HG03097 (cell line): ENCODE data around the gene GCNT4.

Source experiments
- ATAC-seq: cut with Tn5 transposase; IDR thresholded peaks from one replicate; pipeline ENCODE4 v1.9.1; 2021; ENCODE audit not compliant: unreplicated experiment, low FRiP score

The GCNT4 gene

GRCh38 chr5:75051217-75051751 is 1.1 kb downstream of the GCNT4 start:
- ATAC-seq = no peak

- ATAC-seq = no peak
Observed at GRCh38 chr5:75050415-75050814, 1.9 kb downstream of the GCNT4 start.

GRCh38 chr5:75049456-75050351 is 2.7 kb downstream of the GCNT4 start:
- no peak for ATAC-seq

GRCh38 chr5:75048457-75048953 is 3.9 kb downstream of the GCNT4 start:
- peak; percentile 50 for ATAC-seq

- no peak for ATAC-seq
Observed at GRCh38 chr5:75047356-75047755, 5.0 kb downstream of the GCNT4 start.

- ATAC-seq = no peak
Observed at GRCh38 chr5:75046366-75047142, 5.8 kb downstream of the GCNT4 start.

GRCh38 chr5:75045071-75045470 is 7.3 kb downstream of the GCNT4 start:
- no peak for ATAC-seq

GRCh38 chr5:75044406-75044805 is 8.0 kb downstream of the GCNT4 start:
- no peak for ATAC-seq

- no peak for ATAC-seq
Observed at GRCh38 chr5:75043633-75044264, 8.6 kb downstream of the GCNT4 start.

GRCh38 chr5:75042522-75042921 is 9.8 kb downstream of the GCNT4 start:
- ATAC-seq = no peak

- no peak for ATAC-seq
Observed at GRCh38 chr5:75040973-75041372, 11.4 kb downstream of the GCNT4 start.

- ATAC-seq = no peak
Observed at GRCh38 chr5:75037106-75037505, 15.3 kb downstream of the GCNT4 start.

- ATAC-seq = no peak
Observed at GRCh38 chr5:75034137-75034739, 18.1 kb downstream of the GCNT4 start.

GRCh38 chr5:75031366-75031765 is 21.0 kb downstream of the GCNT4 start:
- no peak for ATAC-seq

GRCh38 chr5:75028090-75028489 is 24.3 kb downstream of the GCNT4 start:
- no peak for ATAC-seq

- no peak for ATAC-seq
Observed at GRCh38 chr5:75023368-75024159, 28.8 kb downstream of the GCNT4 start.

GRCh38 chr5:75021800-75022199 is 30.6 kb downstream of the GCNT4 start:
- ATAC-seq = no peak

- ATAC-seq = no peak
Observed at GRCh38 chr5:75021219-75021618, 31.1 kb downstream of the GCNT4 start.

GRCh38 chr5:75020016-75020656 is 32.2 kb downstream of the GCNT4 start:
- ATAC-seq = no peak
